ENCODE measurements around the gene ARIH2.
A peak's percentile ranks its signal among the peaks of the same experiment; 100 is the strongest.

The ARIH2 gene

DNA sequence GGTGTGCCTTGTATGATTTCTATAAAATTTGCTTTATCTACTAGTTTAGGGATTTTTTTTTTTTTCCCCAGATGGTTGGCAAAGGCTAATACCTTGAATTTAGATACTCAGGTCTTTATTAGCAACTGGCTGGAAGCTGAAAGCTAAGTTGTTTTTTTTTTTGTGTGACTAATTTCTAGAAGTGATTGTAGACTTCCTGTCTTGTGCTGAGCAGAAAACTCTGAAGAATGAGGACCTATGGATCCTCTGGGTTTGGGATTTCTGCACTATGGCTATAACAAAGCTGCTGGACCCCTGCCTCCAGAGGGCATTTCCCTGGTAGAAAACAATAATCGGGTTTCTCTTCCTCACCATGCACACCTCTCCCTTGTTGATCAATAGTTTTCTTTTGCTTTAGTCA, 10.0 kb downstream of the ARIH2 start:
- no peak for DNase-seq (ENCODE audit: low spot score)
- no peak for FAIRE-seq

GRCh38 chr3:48929358-48930035, 10.9 kb downstream of the ARIH2 start:
- DNase-seq (ENCODE audit: low spot score), result no peak
- FAIRE-seq, result no peak

- DNase-seq (ENCODE audit: low spot score), result no peak
- FAIRE-seq, result no peak
Measured at GRCh38 chr3:48930590-48930989, 11.9 kb downstream of the ARIH2 start.

DNA sequence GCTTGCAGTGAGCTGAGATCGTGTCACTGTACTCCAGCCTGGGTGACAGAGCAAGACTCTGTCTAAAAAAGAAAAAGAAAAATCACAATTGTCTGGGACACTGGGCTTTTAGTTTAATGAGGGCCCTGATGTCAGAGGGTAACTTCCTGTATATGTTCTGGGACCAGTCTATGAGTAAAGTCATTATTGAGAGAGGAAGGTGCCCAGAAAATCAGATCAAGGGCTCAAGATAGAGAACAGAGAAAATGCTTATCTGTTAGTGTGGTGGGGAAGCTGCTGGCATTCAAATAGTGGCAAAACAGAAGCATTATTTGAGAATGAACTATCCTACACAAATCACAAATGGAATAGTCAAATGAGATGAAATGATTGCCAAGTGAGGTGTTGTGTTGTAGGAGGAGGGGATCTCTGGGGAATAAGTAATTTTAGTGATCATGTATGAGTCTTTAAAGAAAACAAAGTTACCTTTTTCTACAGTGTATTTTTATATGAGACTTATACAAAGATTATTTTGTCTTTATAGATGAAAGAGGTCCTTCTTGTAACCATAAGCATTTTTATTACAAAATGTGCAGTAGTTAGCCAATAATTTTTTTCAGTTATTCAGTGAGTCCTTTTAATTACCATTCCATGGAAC, 13.4 kb downstream of the ARIH2 start:
- DNase-seq (ENCODE audit: low spot score) (no peak), FAIRE-seq (no peak)

DNA sequence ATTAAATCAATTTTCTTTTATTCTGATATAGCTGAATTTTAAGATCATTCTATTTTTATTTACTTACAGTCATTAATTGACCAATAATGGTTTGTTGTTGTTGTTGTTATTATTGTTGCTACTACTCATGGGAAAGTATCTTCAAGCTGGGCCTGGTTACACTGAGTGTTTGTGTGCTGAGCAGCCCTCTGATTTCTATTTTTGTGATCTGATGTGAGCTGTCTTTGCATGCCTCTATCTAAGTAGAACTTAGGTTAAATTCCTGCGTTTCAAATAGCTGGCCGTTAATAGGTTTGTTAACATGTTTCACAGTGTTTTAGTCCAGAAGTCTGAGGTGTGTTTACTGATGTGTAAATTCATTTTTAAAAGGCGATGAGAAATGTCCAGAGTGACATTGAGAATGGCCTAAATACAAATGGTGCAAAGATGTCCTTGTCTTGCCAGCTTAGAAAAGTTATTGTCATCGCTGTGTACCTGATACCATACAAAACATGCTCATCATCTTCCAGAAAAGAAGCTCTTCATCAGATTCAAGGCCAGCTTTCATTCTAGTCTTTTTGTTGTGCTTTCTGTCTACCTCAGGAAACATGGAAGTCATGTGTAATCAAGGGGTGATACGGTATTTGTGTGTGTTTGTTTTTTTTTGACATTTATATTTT, 15.8 kb downstream of the ARIH2 start:
- FAIRE-seq (no peak), DNase-seq (ENCODE audit: low spot score) (no peak)

- DNase-seq (ENCODE audit: low spot score), result no peak
- FAIRE-seq, result peak; percentile 63
Measured at GRCh38 chr3:48935530-48935929, 16.9 kb downstream of the ARIH2 start.

DNA sequence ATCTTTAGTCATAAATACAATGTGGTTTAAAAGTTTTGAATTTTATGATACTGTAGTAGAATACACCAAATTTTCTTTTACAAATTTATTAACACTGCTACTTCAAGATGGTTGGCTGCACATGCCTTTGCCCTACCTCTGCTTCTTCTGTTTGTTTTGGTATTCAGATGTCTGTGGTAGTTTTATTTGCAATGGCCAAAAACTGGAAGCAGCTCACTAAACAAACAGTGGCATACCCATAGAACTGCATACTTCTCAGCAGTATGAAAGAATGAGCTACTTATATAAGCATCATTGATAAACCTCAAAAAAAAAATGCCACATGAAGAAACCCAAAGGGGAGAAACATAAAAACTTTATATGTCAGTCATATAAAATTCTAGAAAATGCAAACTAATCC, 19.5 kb downstream of the ARIH2 start:
- DNase-seq (ENCODE audit: low spot score) (no peak), FAIRE-seq (no peak)

DNA sequence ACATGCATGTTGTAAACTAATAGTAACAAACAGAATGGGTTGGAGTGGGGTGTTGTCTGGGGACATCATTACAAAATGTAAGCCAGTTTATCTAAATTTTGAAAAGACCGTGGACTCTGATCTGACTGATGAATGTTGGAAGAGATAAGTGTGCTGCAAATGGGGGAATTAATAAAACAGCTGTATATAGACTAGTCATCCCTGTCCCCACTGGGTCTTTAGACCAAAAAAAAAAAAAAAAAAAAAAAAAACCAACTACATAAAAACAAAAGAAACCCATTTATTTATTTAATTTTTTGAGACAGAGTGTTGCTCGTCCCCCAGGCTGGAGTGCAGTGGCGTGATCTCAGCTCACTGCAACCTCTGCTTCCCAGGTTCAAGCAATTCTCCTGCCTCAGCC, 20.0 kb downstream of the ARIH2 start:
- DNase-seq (ENCODE audit: low spot score), result no peak
- FAIRE-seq, result no peak

DNA sequence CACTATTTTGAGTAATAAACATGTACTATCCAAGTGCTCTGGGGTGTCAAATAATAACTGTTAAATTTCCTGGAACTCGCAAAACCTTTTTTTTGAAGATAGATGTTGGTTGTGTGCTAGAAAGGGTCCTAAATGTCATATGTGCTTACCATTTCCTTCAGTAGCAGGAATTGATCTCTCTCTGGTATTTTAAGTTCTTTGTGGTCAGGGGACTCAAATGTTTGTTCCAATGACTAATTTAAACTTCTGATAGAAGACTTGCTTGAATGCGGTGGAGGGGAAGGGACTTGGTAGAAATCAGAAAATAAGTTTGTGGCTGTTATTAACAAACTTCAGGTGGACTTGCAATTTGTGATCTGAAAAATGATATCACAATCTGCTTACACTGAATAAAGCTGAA, 26.8 kb downstream of the ARIH2 start:
- no peak for DNase-seq (ENCODE audit: low spot score)
- no peak for FAIRE-seq

DNA sequence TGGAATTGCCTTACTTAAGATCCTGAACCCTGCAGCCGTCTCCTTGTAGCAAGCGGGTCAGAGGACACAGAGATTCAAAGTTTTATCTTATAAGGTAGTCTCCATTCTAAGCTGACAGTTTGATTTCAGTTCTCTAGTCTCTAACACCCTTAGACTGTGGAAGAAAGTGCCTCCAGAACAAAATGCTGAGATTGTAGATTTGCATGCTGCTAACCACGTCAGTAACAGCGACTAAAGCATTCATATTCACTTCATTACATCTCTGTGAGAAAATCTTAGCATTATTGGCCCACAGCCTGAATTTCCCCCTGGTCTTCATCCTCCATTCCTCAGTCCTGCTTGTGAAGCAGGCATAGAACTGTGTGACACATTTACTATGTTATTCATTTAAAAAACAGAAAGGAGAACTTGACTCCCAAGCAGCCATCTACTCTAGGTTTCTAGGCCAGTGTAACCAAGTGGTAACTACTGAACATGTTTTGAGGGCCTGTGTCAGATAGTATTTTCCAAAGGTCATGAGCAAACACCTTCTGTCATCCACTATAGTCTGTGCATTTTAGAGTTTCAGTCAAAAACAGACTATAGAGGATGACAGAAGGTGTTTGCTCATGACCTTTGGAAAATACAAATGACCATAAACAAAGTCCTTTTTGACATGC, 27.4 kb downstream of the ARIH2 start:
- DNase-seq (ENCODE audit: low spot score) (no peak), FAIRE-seq (no peak)

DNA sequence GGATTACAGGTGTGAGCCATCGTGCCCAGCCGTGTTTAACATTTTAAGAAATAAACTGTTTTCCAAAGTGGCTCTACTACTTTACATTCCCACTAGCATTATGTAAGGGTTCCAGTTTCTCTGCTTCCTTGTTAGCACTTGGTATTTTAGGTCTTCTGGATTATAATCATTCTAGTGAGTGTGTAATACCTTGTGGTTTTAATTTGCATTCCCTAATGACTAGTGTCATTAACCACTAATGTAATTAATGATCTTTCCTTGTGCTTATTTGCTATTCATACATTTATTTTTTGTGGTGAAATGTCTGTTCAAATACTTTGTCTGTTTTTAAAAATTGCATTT, 30.7 kb downstream of the ARIH2 start:
- FAIRE-seq (no peak), DNase-seq (ENCODE audit: low spot score) (no peak)

- no peak for DNase-seq (ENCODE audit: low spot score)
- no peak for FAIRE-seq
Measured at GRCh38 chr3:48950051-48950450, 31.4 kb downstream of the ARIH2 start.

DNA sequence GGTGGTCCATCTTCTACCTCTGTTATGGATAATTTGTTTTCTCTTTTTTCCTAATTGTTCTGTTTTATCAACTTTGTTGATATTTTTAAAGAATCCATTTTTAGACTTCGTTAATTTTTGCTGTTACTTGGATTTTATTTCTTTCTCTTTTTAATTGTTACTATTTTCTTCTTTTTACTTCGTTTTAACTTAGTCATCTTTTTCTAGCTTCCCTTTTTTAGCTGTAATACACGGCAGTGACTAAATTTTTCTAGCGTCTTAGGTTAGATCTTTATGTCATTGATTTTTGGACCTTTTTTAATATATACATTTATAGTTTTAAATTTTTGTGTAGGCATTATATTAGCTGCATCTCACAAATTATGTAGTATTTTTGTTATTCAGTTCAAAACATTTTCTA, 33.1 kb downstream of the ARIH2 start:
- DNase-seq (ENCODE audit: low spot score), result no peak
- no peak for FAIRE-seq

- peak; percentile 66 for FAIRE-seq
- DNase-seq (ENCODE audit: low spot score), result no peak
Measured at GRCh38 chr3:48952510-48953118, 34.0 kb downstream of the ARIH2 start.

DNA sequence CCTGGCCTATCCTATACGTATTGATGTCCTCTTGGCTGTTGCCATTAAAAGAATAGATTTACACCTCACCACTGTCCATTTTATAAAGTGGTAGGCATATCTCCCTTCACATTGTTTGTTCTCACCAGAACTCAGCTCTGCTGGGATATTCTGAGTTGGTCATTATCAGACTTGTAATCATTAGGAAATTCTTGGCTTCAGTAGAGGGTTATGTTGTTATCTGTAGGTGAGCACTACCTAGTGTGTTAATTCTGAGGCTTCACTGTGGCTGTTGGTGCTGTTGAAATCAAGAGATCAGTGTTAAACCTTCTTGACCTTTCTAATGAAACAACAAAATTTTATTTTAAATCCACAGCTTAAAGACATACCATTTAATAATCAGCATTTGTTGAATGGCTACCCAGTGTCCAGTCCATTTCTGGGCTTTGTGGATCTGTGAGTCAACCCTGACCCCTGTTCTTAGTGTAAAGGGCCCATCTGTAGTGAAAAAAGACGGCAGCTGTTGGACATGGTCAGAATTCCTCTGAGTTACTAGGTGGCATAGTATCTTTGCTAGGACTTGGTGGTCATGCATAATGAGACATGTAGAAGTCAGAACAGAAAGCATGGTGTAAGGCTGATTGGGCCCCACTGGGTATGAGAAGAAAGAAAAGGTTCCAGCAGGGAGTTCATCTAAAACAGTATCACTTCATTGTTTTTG, 38.5 kb downstream of the ARIH2 start:
- DNase-seq (ENCODE audit: low spot score) (no peak), FAIRE-seq (no peak)

GRCh38 chr3:48960841-48961413, 42.3 kb downstream of the ARIH2 start:
- DNase-seq (ENCODE audit: low spot score), result no peak

DNA sequence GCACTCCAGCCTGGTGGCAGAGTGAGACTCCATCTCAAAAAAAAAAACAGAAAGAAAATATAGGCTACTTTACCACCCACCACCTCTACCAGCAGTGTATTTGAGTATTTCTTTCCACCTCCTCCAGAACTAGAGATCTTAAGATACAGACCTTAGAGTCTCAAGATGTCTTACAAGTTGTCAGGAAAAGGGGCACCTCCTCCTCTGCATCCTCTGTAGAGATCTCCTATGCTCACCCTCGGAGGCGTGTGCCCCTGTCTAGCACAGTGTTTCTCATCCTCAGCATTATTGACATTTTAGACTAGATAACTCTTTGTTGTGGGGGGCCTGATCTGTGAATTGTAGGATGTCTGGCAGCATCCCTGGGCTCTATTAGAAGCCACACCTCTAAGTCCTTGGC, 43.7 kb downstream of the ARIH2 start:
- FAIRE-seq, result no peak
- DNase-seq (ENCODE audit: low spot score), result no peak

More at GRCh38 chr3:48960841-48961413, 42.3 kb downstream of the ARIH2 start:
- no peak for FAIRE-seq

- no peak for DNase-seq (ENCODE audit: low spot score)
- no peak for FAIRE-seq
Measured at GRCh38 chr3:48962939-48963338, 44.3 kb downstream of the ARIH2 start.

DNA sequence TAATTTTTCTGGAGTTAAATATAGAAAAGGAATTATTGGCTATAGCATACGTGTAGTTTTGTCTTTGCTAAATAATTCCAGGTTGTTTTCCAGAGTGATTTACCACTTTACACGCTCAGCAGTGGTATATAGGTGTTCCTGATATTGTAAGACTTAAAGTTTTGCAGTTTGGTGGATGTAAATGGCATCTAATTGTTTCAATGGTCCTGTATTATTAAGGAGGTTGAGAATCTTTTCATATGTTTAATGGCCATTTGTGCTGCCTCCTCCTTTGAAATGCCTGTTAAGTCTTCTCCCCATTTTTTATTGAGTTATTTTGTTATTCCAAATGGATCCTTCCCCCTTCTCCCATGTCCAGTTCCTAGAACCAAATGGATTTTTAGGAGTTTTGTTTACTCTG, 44.9 kb downstream of the ARIH2 start:
- FAIRE-seq (no peak), DNase-seq (ENCODE audit: low spot score) (no peak)

DNA sequence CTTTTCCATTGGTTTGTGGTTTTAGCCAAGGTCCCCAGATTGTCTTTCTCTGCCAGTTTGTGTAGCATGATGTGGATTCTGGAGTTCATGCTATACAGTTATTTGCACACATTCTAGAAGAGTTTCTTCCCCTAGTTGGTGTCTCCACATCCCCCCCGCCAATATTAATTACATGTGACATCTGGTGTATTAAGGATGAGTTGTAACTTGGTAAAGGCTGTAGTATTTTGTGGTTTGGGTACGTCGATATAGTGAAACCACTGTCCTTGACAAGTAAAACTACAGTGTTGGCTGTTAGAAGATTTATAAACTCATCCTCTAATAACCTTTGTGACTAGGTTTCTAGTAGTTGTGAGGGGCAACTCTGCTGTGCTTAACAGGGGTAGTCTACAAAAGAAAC, 47.7 kb downstream of the ARIH2 start:
- DNase-seq (ENCODE audit: low spot score), result no peak
- no peak for FAIRE-seq

- no peak for FAIRE-seq
Measured at GRCh38 chr3:48966876-48967361, 48.3 kb downstream of the ARIH2 start.

More at GRCh38 chr3:48966876-48967361, 48.3 kb downstream of the ARIH2 start:
- DNase-seq (ENCODE audit: low spot score), result no peak
